Measurements from ENCODE around the gene SLC6A7. TPM values are rescaled to one million over a fixed set of nuclear protein-coding genes. Genes with fewer than 3 reads are reported as not detected.

The SLC6A7 gene
- total RNA-seq (2014; rRNA removed; shearing (Covaris generic)), result not detected in 2 replicates
- not detected in 2 replicates for polyA plus RNA-seq (2015; cell fraction: cytosol; rRNA removed)
- not detected in 2 replicates for polyA plus RNA-seq (2015; cell fraction: nucleus; rRNA removed)

- in situ Hi-C loops (cut with HindIII; ENCODE audit: low pct_unique_long_range_greater_than_20kb, low sequenced_read_pairs), result no loop called here
- DNase-seq (ENCODE audit: low read depth, low spot score), result no peak
These were observed at the start of gene SLC6A7 for GRCh38 chr5:150189728-150190502. Gene SLC6A7 (plus strand): TSS chr5:150190062. CDS start chr5:150190328, 266 bp downstream.

DNA sequence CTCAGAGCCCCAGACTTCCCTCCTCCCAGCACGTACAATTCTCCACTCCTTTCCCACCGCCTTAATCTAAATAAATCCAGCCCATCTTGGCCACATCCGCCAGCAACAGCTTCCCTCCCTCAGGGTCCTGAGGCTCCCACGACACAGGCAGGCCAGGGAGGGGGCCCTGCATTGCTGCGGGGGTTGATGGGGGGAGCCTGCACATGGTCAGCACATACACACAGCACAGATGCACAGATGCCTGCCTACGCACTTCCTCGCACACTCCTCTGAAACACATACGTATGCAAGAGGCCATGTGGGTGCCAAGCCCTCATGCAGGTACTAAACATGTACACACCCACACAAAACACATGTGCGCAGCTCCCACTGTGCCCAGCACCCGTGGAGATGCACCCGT, 49.0 kb upstream of the SLC6A7 start:
- in situ Hi-C loops (cut with HindIII; ENCODE audit: low pct_unique_long_range_greater_than_20kb, low sequenced_read_pairs), result no loop called here
- DNase-seq (ENCODE audit: low read depth, low spot score), result no peak

DNA sequence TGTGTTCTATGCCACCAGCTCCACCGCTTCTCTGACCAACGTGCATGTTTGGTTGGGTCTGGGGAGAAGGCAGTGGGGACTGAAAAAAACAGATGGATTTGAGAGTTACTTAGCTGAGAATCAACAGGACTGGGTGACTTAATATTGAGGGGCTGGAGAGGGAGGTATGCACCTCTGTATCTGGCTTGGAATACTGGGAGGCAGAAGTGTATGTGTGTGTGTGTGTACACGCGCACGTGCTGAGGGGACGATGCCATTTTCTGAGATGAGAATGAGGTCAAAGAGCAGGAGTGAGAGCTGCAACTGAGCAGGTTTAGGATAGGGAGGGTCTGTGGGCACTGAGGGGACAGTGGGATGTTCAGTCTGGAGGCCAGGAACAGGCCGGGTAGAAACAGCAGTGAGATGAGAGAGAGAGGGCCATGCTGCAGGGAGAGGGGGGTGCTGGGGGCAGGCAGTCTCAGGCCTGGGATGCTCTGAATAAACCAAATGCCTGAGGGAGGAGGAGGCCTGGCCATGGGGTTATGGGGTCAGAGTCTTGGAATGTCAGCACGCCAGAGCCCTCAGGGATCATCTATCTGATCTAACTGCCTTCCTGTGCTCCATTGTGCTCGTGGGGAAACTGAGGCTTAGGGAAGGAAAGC, 48.2 kb upstream of the SLC6A7 start:
- DNase-seq (ENCODE audit: low read depth, low spot score), result no peak
- in situ Hi-C loops (cut with HindIII; ENCODE audit: low pct_unique_long_range_greater_than_20kb, low sequenced_read_pairs), result no loop called here

- DNase-seq (ENCODE audit: low read depth, low spot score), result no peak
- in situ Hi-C loops (cut with HindIII; ENCODE audit: low pct_unique_long_range_greater_than_20kb, low sequenced_read_pairs), result no loop called here
These were observed 47.5 kb upstream of the SLC6A7 start for GRCh38 chr5:150142185-150142958.

DNA sequence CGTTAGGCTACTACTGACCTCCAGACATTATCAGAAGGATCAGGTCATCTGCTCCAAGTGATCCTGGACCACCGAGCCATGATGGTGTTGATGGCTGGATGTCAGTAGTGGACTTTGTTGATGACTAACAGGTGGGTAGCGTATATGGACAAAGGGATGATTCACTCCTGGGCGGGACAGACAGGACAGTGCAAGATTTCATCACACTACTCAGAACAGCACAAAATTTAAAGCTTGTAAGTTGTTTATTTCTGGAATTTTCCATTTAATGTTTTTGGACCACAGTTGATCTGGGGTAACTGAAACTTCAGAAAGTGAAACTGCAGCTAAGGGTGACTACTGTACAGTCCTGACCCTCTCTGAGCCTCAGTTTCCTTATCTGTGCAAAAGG, 46.9 kb upstream of the SLC6A7 start:
- in situ Hi-C loops (cut with HindIII; ENCODE audit: low pct_unique_long_range_greater_than_20kb, low sequenced_read_pairs), result no loop called here
- no peak for DNase-seq (ENCODE audit: low read depth, low spot score)

DNA sequence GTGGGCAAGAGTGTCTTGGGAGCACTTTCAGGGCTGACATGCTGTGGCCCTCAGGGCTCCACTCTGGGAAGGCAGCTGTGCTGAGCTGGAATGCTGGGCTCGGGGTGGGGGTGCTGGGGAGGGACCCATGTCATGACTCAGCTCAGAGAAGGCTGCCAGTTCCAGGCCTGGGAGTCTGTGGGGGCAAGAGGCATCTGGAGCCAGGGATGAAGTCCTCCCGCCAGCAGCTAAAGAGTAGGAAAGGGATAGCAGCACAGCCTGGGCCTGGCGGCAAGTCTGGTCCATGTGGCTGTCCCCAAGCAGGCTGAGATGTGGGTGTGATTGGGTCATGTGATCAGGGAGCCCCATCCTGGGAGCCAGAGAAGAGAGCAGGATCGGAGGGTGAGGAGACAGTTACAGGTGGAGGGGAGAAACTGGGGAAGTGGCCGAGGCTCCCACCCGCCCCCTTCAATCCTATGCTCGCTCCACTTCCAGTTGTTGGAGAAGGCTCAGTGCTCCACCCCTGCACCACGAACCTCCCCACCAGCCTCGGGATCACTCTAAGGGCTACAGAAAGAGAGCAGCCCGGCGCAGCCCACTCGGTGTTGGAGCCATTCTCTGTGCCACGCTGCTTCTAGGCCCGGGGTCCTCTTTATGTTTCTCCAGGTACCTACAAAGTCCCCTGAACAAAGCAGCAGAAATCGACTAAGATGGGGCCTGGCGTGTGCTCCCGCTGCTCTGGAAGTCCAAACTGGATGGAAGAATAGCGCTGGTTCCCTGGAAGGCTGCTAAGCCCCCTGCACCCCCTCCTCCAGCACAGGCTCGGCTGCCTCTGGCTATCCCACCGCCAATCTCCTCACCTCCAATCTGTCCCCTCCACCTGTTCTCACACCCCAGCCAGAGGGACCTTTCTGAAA, 46.3 kb upstream of the SLC6A7 start:
- in situ Hi-C loops (cut with HindIII; ENCODE audit: low pct_unique_long_range_greater_than_20kb, low sequenced_read_pairs), result no loop called here

GRCh38 chr5:150144246-150144801, 45.5 kb upstream of the SLC6A7 start:
- in situ Hi-C loops (cut with HindIII; ENCODE audit: low pct_unique_long_range_greater_than_20kb, low sequenced_read_pairs), result no loop called here
- DNase-seq (ENCODE audit: low read depth, low spot score), result no peak

More for the DNA sequence above, 46.3 kb upstream of the SLC6A7 start:
- no peak for DNase-seq (ENCODE audit: low read depth, low spot score)

DNA sequence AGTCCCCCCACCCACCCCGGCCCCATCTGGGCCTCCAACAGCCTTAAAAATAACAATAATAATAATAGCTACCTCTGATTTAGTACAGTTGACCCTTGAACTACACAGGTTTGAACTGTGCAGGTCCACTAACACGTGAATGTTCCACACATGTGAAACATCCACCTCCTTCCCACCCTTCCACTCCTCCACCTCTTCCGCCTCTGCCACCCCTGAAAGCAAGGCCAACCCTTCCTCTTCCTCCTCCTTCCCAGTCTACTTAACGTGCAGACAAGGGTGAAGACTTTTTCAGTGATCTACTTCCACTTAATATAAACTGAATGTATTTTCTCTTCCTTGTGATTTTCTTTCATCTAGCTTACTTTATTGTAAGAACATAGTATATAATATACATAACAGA, 45.0 kb upstream of the SLC6A7 start:
- no peak for DNase-seq (ENCODE audit: low read depth, low spot score)
- in situ Hi-C loops (cut with HindIII; ENCODE audit: low pct_unique_long_range_greater_than_20kb, low sequenced_read_pairs), result no loop called here

DNA sequence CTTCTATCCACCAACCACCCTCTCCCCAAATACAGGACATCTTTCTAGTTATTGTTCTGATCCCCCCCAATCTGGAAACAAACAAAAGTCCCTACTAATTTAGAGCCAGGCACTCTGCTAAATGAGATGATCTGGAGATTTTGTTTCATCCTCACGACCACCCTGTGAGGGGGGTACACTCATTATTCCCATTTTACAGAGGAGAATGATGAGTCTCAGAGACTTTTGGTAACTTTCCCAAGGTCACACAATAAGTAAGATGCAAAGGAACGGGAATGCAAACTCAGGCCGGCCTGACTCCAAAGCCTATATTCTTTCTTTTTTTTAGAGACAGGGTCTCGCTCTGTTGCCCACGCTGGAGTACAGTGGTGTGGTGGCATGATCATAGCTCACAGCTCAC, 43.6 kb upstream of the SLC6A7 start:
- no peak for DNase-seq (ENCODE audit: low read depth, low spot score)
- in situ Hi-C loops (cut with HindIII; ENCODE audit: low pct_unique_long_range_greater_than_20kb, low sequenced_read_pairs), result no loop called here

DNA sequence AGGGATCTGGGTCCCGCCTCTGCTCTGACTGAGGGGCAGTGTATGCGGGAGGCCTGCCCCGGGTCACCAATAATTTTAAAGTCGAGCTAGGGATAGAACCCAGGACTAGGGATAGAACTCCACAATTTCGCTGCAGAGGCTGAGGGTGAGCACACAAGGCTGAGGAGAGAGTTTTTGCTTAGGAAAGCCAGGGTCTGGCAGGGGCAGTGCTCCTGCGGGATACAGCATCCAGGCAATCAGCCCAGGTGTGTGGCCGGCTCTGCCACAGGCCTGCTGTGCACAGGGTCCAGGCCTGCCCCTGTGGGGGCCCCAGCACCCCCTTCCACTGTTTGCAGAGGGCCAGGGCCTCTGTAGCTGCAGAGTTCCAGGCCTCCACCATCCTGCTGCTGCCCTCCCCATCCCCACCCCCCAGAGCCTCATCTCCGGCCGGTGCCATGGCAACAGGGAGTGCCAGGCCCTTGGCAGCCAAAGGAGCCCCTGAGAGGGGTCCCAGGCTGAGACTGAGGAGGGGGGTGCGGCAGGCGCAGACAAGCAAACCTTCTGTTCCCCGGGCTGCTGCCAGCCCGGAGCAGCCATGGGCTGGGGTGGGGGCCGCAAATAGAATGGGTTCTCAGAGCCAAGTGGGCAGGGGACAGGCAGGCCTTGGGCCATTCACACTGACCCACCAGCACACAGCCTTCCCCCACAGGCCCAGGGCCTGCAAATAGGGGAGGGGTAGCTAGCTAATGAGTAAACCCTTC, 42.8 kb upstream of the SLC6A7 start:
- no peak for DNase-seq (ENCODE audit: low read depth, low spot score)
- in situ Hi-C loops (cut with HindIII; ENCODE audit: low pct_unique_long_range_greater_than_20kb, low sequenced_read_pairs), result no loop called here

GRCh38 chr5:150147670-150148069, 42.2 kb upstream of the SLC6A7 start:
- in situ Hi-C loops (cut with HindIII; ENCODE audit: low pct_unique_long_range_greater_than_20kb, low sequenced_read_pairs), result no loop called here

DNA sequence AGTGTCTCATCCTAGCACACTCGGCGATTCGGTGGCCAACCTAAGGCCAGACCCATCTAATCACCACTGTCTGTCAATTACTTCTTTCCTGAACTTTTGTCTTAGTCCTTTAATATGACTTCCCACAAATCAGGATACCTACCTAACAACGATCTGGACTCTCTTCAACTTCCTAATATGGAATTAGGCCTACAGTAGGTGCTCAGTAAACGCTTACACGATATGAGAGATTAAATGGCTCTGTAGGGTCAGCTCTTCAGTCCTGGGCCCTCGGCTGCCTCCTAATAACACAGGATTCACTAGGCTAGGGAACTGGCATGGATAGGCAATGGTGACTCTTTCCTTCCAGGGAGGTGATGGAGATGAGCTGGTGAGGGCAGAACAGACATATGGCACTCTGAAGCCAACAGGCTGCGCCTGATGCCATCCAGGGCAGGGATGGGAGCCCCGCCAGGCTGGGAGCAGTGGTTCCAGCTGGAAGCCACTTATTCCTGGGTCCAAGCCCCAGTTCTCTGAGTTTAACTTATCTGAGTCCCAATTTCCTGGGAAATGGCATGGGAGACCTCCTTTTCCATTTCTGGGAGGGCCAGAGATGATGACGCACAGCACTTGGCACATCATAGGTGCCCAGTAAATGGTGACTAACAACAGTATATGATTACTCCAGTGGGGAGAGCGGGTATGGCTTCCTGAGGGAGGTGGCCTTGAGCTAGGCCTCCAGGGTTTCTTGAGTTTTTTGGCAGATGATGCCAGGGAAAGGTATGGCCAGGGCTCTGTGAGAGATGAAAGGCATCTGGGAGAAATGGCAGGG, 41.5 kb upstream of the SLC6A7 start:
- in situ Hi-C loops (cut with HindIII; ENCODE audit: low pct_unique_long_range_greater_than_20kb, low sequenced_read_pairs), result no loop called here

More at GRCh38 chr5:150147670-150148069, 42.2 kb upstream of the SLC6A7 start:
- no peak for DNase-seq (ENCODE audit: low read depth, low spot score)

DNA sequence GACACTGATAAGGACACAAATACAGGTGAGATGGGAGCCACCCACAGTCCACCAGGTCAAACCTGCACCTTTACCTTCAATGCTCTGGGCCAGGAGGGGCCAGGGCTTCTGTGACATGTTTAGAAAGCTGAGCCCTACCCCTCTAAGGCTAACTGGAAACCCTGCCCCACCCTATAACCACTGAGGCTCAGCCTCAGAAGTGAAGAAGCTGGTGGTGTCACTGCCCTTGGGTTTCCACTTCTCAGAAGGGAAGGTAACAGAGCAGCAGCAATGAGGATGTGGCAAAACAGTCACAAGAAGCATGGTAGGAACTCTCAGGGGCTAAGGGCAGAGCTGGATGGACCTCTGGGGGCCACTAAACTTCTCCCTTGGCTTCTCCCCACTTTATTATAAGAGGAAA, 40.2 kb upstream of the SLC6A7 start:
- in situ Hi-C loops (cut with HindIII; ENCODE audit: low pct_unique_long_range_greater_than_20kb, low sequenced_read_pairs), result no loop called here
- no peak for DNase-seq (ENCODE audit: low read depth, low spot score)

More for the DNA sequence above, 41.5 kb upstream of the SLC6A7 start:
- DNase-seq (ENCODE audit: low read depth, low spot score), result no peak

- in situ Hi-C loops (cut with HindIII; ENCODE audit: low pct_unique_long_range_greater_than_20kb, low sequenced_read_pairs), result no loop called here
- DNase-seq (ENCODE audit: low read depth, low spot score), result no peak
These were observed 37.0 kb upstream of the SLC6A7 start for GRCh38 chr5:150152636-150153462.

DNA sequence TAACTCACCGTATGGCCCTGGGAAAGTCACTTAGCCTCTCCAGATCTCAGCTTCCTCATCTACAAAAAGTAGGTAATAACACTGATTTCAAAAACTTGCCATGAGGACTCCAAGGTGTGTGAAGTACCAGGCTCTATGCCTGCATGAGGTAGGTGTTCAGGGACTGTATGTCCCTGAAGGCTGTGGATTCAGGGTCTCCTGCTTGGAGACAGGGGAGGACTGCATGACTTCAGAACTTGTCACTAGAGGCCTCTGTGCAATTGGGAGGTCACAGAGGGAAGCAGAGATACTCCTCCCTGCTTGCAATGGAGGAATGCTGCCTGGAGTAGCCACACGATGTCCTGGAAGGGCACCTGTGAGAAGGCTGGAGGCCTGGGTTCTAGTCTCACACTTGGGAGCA, 36.4 kb upstream of the SLC6A7 start:
- in situ Hi-C loops (cut with HindIII; ENCODE audit: low pct_unique_long_range_greater_than_20kb, low sequenced_read_pairs), result no loop called here
- no peak for DNase-seq (ENCODE audit: low read depth, low spot score)

All from SK-MEL-5 (cell line).